Mesenchymal stem cell (in vitro differentiated cells and primary cell): ENCODE data around the gene BAX.

ENCODE experiments used
- DNase-seq: peaks from one replicate; pipeline ENCODE4 v3.0.0-alpha.2; 2013
- H2AFZ ChIP-seq: one replicate; pipeline ENCODE4 v1.6.1; 2013; ENCODE audit warnings: low read depth, mild to moderate bottlenecking, control low read depth, inconsistent platforms, low read length, moderate library complexity
- H2AK5ac ChIP-seq: 2 replicates; pipeline ENCODE4 v1.6.1; 2013; ENCODE audit warnings: low read length, moderate library complexity, mild to moderate bottlenecking, inconsistent platforms; ENCODE audit not compliant: severe bottlenecking
- H2BK120ac ChIP-seq: one replicate; pipeline ENCODE4 v1.6.1; 2013; ENCODE audit warnings: low read depth, mild to moderate bottlenecking, inconsistent platforms, low read length, moderate library complexity
- H2BK12ac ChIP-seq, 2 experiments: one replicate each; pipeline ENCODE4 v1.6.1; 2013; ENCODE audit warnings: inconsistent platforms in 2 of 2, low read length in 2 of 2, mild to moderate bottlenecking in 2 of 2, moderate library complexity in 2 of 2, control low read depth in 1 of 2
- H2BK15ac ChIP-seq: one replicate; pipeline ENCODE4 v1.6.1; 2013; ENCODE audit warnings: mild to moderate bottlenecking, low read depth, inconsistent platforms; ENCODE audit not compliant: poor library complexity, severe bottlenecking
- H2BK5ac ChIP-seq: 2 replicates; pipeline ENCODE4 v1.6.1; 2013; ENCODE audit warnings: low read depth, mild to moderate bottlenecking, low read length, control low read depth, inconsistent platforms; ENCODE audit not compliant: poor library complexity, severe bottlenecking
- H3K14ac ChIP-seq, 2 experiments: one replicate each; pipeline ENCODE4 v1.6.1; 2013; ENCODE audit warnings: inconsistent platforms in 2 of 2, low read length in 2 of 2, control low read depth in 1 of 2, mild to moderate bottlenecking in 1 of 2, moderate library complexity in 1 of 2
- H3K18ac ChIP-seq, 2 experiments: one replicate each; pipeline ENCODE4 v1.6.1; 2013; ENCODE audit warnings: inconsistent platforms in 2 of 2, low read length in 2 of 2, control low read depth in 1 of 2, low read depth in 1 of 2, mild to moderate bottlenecking in 1 of 2
- H3K23ac ChIP-seq, 2 experiments: one replicate each; pipeline ENCODE4 v1.6.1; 2013; ENCODE audit warnings: inconsistent platforms in 2 of 2, low read length in 2 of 2, mild to moderate bottlenecking in 2 of 2, moderate library complexity in 2 of 2, control low read depth in 1 of 2
- H3K27ac ChIP-seq: 2 replicates; pipeline ENCODE4 v1.5.1; 2013; ENCODE audit warnings: mild to moderate bottlenecking, moderate library complexity, low read length, control low read depth, inconsistent platforms; ENCODE audit not compliant: poor library complexity, severe bottlenecking
- H3K27me3 ChIP-seq, 2 experiments: 2 replicates each; pipeline versions ENCODE4 v1.6.1 to v1.7.0; 2013; ENCODE audit warnings: low read length in 2 of 2, mild to moderate bottlenecking in 2 of 2, moderate library complexity in 2 of 2, control low read depth in 1 of 2, inconsistent platforms in 1 of 2; ENCODE audit not compliant: control insufficient read depth in 1 of 2, insufficient read depth in 1 of 2
- H3K36me3 ChIP-seq, 2 experiments: 2 replicates each; pipeline versions ENCODE4 v1.6.1 to v1.7.0; 2013; ENCODE audit warnings: low read length in 2 of 2, control low read depth in 1 of 2, inconsistent platforms in 1 of 2, low read depth in 1 of 2, mild to moderate bottlenecking in 1 of 2; ENCODE audit not compliant: insufficient read depth in 2 of 2, control insufficient read depth in 1 of 2
- H3K4ac ChIP-seq, 2 experiments: one replicate each; pipeline ENCODE4 v1.6.1; 2013; ENCODE audit warnings: inconsistent platforms in 2 of 2, low read length in 2 of 2, mild to moderate bottlenecking in 2 of 2, moderate library complexity in 2 of 2, control low read depth in 1 of 2, low read depth in 1 of 2
- H3K4me1 ChIP-seq: 2 replicates; pipeline ENCODE4 v1.6.1; 2013; ENCODE audit warnings: low read depth, low read length, control low read depth; ENCODE audit not compliant: control insufficient read depth, insufficient read depth
- H3K4me2 ChIP-seq: 2 replicates; pipeline ENCODE4 v1.6.1; 2013; ENCODE audit warnings: low read length, mild to moderate bottlenecking, inconsistent platforms; ENCODE audit not compliant: poor library complexity, severe bottlenecking
- H3K4me3 ChIP-seq, 2 experiments: 2 replicates each; pipeline versions ENCODE4 v1.5.1 to v1.7.0; 2013; ENCODE audit warnings: low read length in 2 of 2, mild to moderate bottlenecking in 2 of 2, control low read depth in 1 of 2, low read depth in 1 of 2; ENCODE audit not compliant: insufficient read depth in 1 of 2
- H3K79me1 ChIP-seq: replicated peaks from 2 replicates; pipeline ENCODE4 v1.6.1; 2013; ENCODE audit warnings: mild to moderate bottlenecking, control low read depth, low read length, inconsistent platforms; ENCODE audit not compliant: poor library complexity, severe bottlenecking
- H3K9ac ChIP-seq: 2 replicates; pipeline ENCODE4 v1.7.0; 2013; ENCODE audit warnings: mild to moderate bottlenecking, low read length, moderate library complexity
- H3K9me3 ChIP-seq: 2 replicates; pipeline ENCODE4 v1.7.0; 2013; ENCODE audit warnings: mild to moderate bottlenecking, low read length; ENCODE audit not compliant: control insufficient read depth
- H4K8ac ChIP-seq: one replicate; pipeline ENCODE4 v1.6.1; 2013; ENCODE audit warnings: inconsistent platforms, mild to moderate bottlenecking, low read length, moderate library complexity
- H4K91ac ChIP-seq: one replicate; pipeline ENCODE4 v1.6.1; 2013; ENCODE audit warnings: mild to moderate bottlenecking, low read length, inconsistent platforms
- WGBS: methylation state at CpG from one replicate; pipeline ENCODE4 v1.1.7; 2013; ENCODE audit warnings: mixed read lengths; 5-methylcytosine and 5-hydroxymethylcytosine counted together

Gene BAX

GRCh38 chr19:48958006-48958405, 3.3 kb downstream of the BAX start:
- H3K14ac ChIP-seq, result no peak overlapping the region
- H3K79me1 ChIP-seq, result peaks cover 3% of the 10 kb centered on the region

DNA sequence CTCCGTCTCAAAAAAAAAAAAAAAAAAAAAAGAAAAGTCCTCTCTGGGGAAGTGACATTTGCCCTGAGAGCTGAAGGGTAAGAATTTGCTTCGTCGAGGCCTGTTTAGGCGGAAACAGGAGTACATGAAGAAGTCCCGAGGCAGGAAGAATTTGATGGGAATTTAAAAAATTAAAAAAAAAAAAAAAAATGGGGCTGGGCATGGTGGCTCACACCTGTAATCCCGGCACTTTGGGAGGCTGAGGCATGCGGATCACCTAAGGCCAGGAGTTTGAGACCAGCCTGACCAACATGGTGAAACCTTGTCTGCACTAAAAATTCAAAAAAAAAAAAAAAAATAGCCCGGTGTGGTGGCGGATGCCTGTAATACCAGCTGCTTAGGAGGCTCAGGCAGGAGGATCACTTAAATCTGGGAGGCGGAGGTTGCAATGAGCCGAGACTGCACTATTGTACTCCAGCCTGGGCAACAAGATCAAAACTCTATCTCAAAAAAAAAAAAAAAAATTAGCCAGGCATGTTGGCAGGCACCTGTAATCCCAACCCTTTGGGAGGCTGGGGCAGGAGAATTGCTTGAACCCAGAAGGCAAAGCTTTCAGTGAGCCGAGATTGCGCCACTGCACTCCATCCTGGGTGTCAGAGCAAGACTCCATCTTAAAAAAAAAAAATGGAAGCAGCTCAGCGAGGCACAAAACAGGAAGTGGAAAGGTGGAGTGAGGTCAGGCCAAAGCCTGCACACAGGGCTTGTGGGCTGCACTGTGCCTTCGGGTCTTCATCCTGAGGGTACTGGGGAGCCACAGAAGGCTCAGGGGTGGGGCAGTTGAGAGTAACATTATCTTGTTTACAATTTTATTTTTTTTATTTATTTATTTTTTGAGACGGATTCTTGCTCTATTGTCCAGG, 4.9 kb downstream of the BAX start:
- no peak overlapping the region for H3K18ac ChIP-seq
- H3K4me2 ChIP-seq, result no peak overlapping the region
- no peak overlapping the region for H4K8ac ChIP-seq
- H3K9ac ChIP-seq, result no peak overlapping the region
- DNase-seq, result no peak
- no peak overlapping the region for H3K4me3 ChIP-seq
- peaks cover 42 to 45% of the 10 kb centered on the region in 2 experiments for H3K36me3 ChIP-seq
- H2BK12ac ChIP-seq, result no peak overlapping the region
- H4K91ac ChIP-seq, result no peak overlapping the region
- H2BK5ac ChIP-seq, result no peak overlapping the region
- no peak overlapping the region for H2BK15ac ChIP-seq
- no peak overlapping the region for H2AK5ac ChIP-seq
- no peak overlapping the region for H2BK120ac ChIP-seq
- no peak overlapping the region for H3K27ac ChIP-seq
- H3K4ac ChIP-seq, result no peak overlapping the region
- no peak overlapping the region for H3K23ac ChIP-seq
- H3K27me3 ChIP-seq, result no peaks in the 10 kb centered on the region
- no peak overlapping the region for H3K14ac ChIP-seq
- no peaks in the 10 kb centered on the region for H3K9me3 ChIP-seq
- no peak overlapping the region for H2AFZ ChIP-seq
- 81% methylated on average over 15 of the region's 16 CpGs for whole genome bisulfite sequencing
- H3K4me1 ChIP-seq, result peaks cover 50% of the 10 kb centered on the region
- peaks cover 3% of the 10 kb centered on the region for H3K79me1 ChIP-seq

More at GRCh38 chr19:48958006-48958405, 3.3 kb downstream of the BAX start:
- no peak overlapping the region for H2BK5ac ChIP-seq
- no peak overlapping the region for H4K8ac ChIP-seq
- no peak overlapping the region for H2BK15ac ChIP-seq
- H3K4me3 ChIP-seq, result no peak overlapping the region
- H3K27me3 ChIP-seq, result no peaks in the 10 kb centered on the region
- no peak overlapping the region for H3K4me2 ChIP-seq
- H3K9ac ChIP-seq, result no peak overlapping the region
- no peak overlapping the region for H3K23ac ChIP-seq
- H2AK5ac ChIP-seq, result no peak overlapping the region
- H2AFZ ChIP-seq, result no peak overlapping the region
- no peak for DNase-seq
- peaks cover 39% of the 10 kb centered on the region for H3K4me1 ChIP-seq
- 97% methylated on average over 6 of the region's 8 CpGs for WGBS
- H4K91ac ChIP-seq, result no peak overlapping the region
- no peak overlapping the region for H2BK12ac ChIP-seq
- H3K9me3 ChIP-seq, result no peaks in the 10 kb centered on the region
- peaks cover 42 to 45% of the 10 kb centered on the region in 2 experiments for H3K36me3 ChIP-seq
- H3K4ac ChIP-seq, result no peak overlapping the region
- no peak overlapping the region for H3K27ac ChIP-seq
- H2BK120ac ChIP-seq, result no peak overlapping the region
- H3K18ac ChIP-seq, result no peak overlapping the region

DNA sequence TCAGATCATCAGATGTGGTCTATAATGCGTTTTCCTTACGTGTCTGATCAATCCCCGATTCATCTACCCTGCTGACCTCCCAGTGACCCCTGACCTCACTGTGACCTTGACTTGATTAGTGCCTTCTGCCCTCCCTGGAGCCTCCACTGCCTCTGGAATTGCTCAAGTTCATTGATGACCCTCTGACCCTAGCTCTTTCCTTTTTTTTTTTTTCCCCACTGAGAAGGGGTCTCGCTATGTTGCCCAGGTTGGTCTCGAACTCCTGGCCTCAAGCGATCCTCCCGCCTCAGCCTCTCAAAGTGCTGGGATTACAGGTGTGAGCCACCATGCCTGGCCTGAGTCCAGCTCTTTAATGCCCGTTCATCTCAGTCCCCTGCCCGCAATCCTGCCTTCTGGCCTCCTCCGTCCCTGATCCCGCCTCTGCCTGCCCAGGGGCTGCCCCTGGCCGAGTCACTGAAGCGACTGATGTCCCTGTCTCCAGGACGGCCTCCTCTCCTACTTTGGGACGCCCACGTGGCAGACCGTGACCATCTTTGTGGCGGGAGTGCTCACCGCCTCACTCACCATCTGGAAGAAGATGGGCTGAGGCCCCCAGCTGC, 6.5 kb downstream of the BAX start:
- Histone ChIP-seq H3K9ac (no peak overlapping the region), H3K9me3 (no peaks in the 10 kb centered on the region), H3K18ac (no peak overlapping the region), H3K14ac (no peak overlapping the region), H2BK5ac (no peak overlapping the region), H2AFZ (no peak overlapping the region), H4K91ac (peak overlapping the region; percentile 23), H3K27ac (peak overlapping the region; percentile 87), H2BK12ac (peak overlapping the region in 1 of 2 experiments; percentile 29), H2BK15ac (peak overlapping the region; percentile 54), H3K27me3 (no peaks in the 10 kb centered on the region), H3K23ac (no peak overlapping the region), H2BK120ac (no peak overlapping the region), H3K4ac (no peak overlapping the region), H4K8ac (no peak overlapping the region), H3K79me1 (peaks cover 3% of the 10 kb centered on the region), H2AK5ac (peak overlapping the region; percentile 54), H3K4me3 (no peak overlapping the region), H3K4me2 (no peak overlapping the region), H3K4me1 (peaks cover 45% of the 10 kb centered on the region), H3K36me3 (peaks cover 42 to 43% of the 10 kb centered on the region in 2 experiments)
- 83% methylated on average over 19 of the region's 19 CpGs for WGBS
- DNase-seq, result peak; percentile 37

GRCh38 chr19:48961673-48962028, 7.0 kb downstream of the BAX start:
- Histone ChIP-seq H3K18ac (peak overlapping the region; percentile 55 to 93), H2BK5ac (peak overlapping the region; percentile 71), H2BK12ac (peak overlapping the region in 1 of 2 experiments; percentile 89), H3K27me3 (no peaks in the 10 kb centered on the region), H3K27ac (peak overlapping the region; percentile 87), H3K36me3 (peaks cover 43 to 45% of the 10 kb centered on the region in 2 experiments), H3K4me3 (no peak overlapping the region), H4K8ac (peak overlapping the region; percentile 70), H3K14ac (peak overlapping the region in 1 of 2 experiments; percentile 66), H2AFZ (no peak overlapping the region), H2AK5ac (peak overlapping the region; percentile 89), H3K4me2 (no peak overlapping the region), H2BK15ac (peak overlapping the region; percentile 55), H3K23ac (no peak overlapping the region), H2BK120ac (peak overlapping the region; percentile 39), H3K4me1 (peaks cover 43% of the 10 kb centered on the region), H3K9ac (peak overlapping the region; percentile 45), H3K79me1 (peaks cover 3% of the 10 kb centered on the region), H3K4ac (peak overlapping the region in 1 of 2 experiments; percentile 89), H4K91ac (peak overlapping the region; percentile 96), H3K9me3 (no peaks in the 10 kb centered on the region)
- no peak for DNase-seq
- WGBS, result 79% methylated on average over 12 of the region's 12 CpGs
